HEK293 (cell line): ENCODE results near the gene PDLIM1.
A peak's percentile ranks its signal among the peaks of the same experiment; 100 is the strongest.

Experiments
- CTCF ChIA-PET: fragments of 350-600 bp; formaldehyde crosslinking; extraction: SDS; loops from one replicate; lab custom pipeline; 2021; ENCODE audit warnings: antibody characterized with exemption; lab: Yijun Ruan, JAX
- POLR2A ChIA-PET: fragments of 300-600 bp; formaldehyde crosslinking; extraction: SDS; loops from one replicate; lab custom pipeline; 2020; ENCODE audit warnings: antibody characterized with exemption, inconsistent platforms; lab: Yijun Ruan, JAX
- H3K27ac ChIP-seq: fragments of 200-500 bp; sonication (Bioruptor generic); 2 replicates; pipeline ENCODE4 v1.5.1; 2014; ENCODE audit warnings: low read depth, low read length, control low read depth, inconsistent platforms; ENCODE audit errors: extremely low read depth
- H3K36me3 ChIP-seq, 2 experiments: fragments of 200-500 bp in 1 of 2; sonication (Bioruptor generic) in 1 of 2; 1 replicate in 1 of 2; 2 replicates in 1 of 2; pipeline ENCODE4 v1.5.1; 2014 to 2017; ENCODE audit warnings: inconsistent platforms in 2 of 2, low read length in 2 of 2; ENCODE audit not compliant: control insufficient read depth in 2 of 2, insufficient read depth in 1 of 2
- H3K4me1 ChIP-seq: fragments of 200-500 bp; sonication (Bioruptor generic); 2 replicates; pipeline ENCODE4 v1.5.1; 2014; ENCODE audit warnings: mild to moderate bottlenecking, low read length, inconsistent platforms; ENCODE audit not compliant: control insufficient read depth, insufficient read depth
- H3K4me3 ChIP-seq: 2 replicates; pipeline ENCODE4 v1.5.1; 2011; ENCODE audit warnings: low read depth, mild to moderate bottlenecking, control low read depth, low read length, moderate library complexity
- H3K9me3 ChIP-seq: fragments of 200-500 bp; sonication (Bioruptor generic); 2 replicates; pipeline ENCODE4 v1.5.1; 2014; ENCODE audit warnings: low read depth, low read length, inconsistent platforms; ENCODE audit not compliant: control insufficient read depth, insufficient read depth
- ATF2 ChIP-seq: fragments of 450-650 bp; formaldehyde crosslinking; IDR thresholded peaks from 2 replicates; pipeline ENCODE4 v1.5.1; 2016; ENCODE audit warnings: missing biosample characterization, missing genetic modification characterization, low read depth
- BCL11A ChIP-seq: fragments of 450-650 bp; formaldehyde crosslinking; IDR thresholded peaks from 2 replicates; pipeline ENCODE4 v1.5.1; 2016; ENCODE audit warnings: low read depth, missing biosample characterization, missing genetic modification characterization
- FEZF1 ChIP-seq: fragments of 450-650 bp; formaldehyde crosslinking; IDR thresholded peaks from 2 replicates; pipeline ENCODE4 v1.5.1; 2016; ENCODE audit warnings: missing biosample characterization, missing genetic modification characterization
- KLF16 ChIP-seq: fragments of 450-650 bp; formaldehyde crosslinking; IDR thresholded peaks from 2 replicates; pipeline ENCODE4 v1.5.1; 2017; ENCODE audit warnings: missing biosample characterization, missing genetic modification characterization
- KLF8 ChIP-seq: fragments of 450-650 bp; formaldehyde crosslinking; IDR thresholded peaks from 2 replicates; pipeline ENCODE4 v1.5.1; 2016; ENCODE audit warnings: missing biosample characterization, missing genetic modification characterization
- PRDM6 ChIP-seq: fragments of 450-650 bp; formaldehyde crosslinking; IDR thresholded peaks from 2 replicates; pipeline ENCODE4 v1.5.1; 2017; ENCODE audit warnings: missing biosample characterization, missing genetic modification characterization
- SP2 ChIP-seq: fragments of 450-650 bp; formaldehyde crosslinking; IDR thresholded peaks from 2 replicates; pipeline ENCODE4 v1.5.1; 2016; ENCODE audit warnings: missing biosample characterization, missing genetic modification characterization
- ZBTB44 ChIP-seq: fragments of 450-650 bp; IDR thresholded peaks from 2 replicates; pipeline ENCODE4 v1.5.1; 2018; ENCODE audit warnings: missing biosample characterization, mild to moderate bottlenecking, missing genetic modification characterization
- ZNF148 ChIP-seq: fragments of 450-650 bp; formaldehyde crosslinking; IDR thresholded peaks from 2 replicates; pipeline ENCODE4 v1.5.0; 2017; ENCODE audit warnings: missing biosample characterization, missing genetic modification characterization, borderline replicate concordance
- ZNF211 ChIP-seq: fragments of 450-650 bp; formaldehyde crosslinking; IDR thresholded peaks from 2 replicates; pipeline ENCODE4 v1.5.1; 2016; ENCODE audit warnings: low read depth, missing biosample characterization, missing genetic modification characterization
- ZNF350 ChIP-seq: fragments of 450-650 bp; formaldehyde crosslinking; IDR thresholded peaks from 2 replicates; pipeline ENCODE4 v1.5.0; 2017; ENCODE audit warnings: missing biosample characterization, mild to moderate bottlenecking, missing genetic modification characterization
- ZNF354C ChIP-seq: fragments of 450-650 bp; formaldehyde crosslinking; IDR thresholded peaks from 2 replicates; pipeline ENCODE4 v1.5.1; 2016; ENCODE audit warnings: missing biosample characterization, missing genetic modification characterization, low read depth, borderline replicate concordance
- ZNF362 ChIP-seq: fragments of 450-650 bp; formaldehyde crosslinking; IDR thresholded peaks from 2 replicates; pipeline ENCODE4 v1.5.1; 2016; ENCODE audit warnings: missing biosample characterization, missing genetic modification characterization
- ZNF558 ChIP-seq: fragments of 450-650 bp; formaldehyde crosslinking; IDR thresholded peaks from 2 replicates; pipeline ENCODE4 v1.5.1; 2016; ENCODE audit warnings: missing biosample characterization, missing genetic modification characterization
- ZNF707 ChIP-seq: fragments of 450-650 bp; formaldehyde crosslinking; IDR thresholded peaks from 2 replicates; pipeline ENCODE4 v1.5.1; 2016; ENCODE audit warnings: missing biosample characterization, missing genetic modification characterization
- ZSCAN18 ChIP-seq: fragments of 450-650 bp; formaldehyde crosslinking; IDR thresholded peaks from 2 replicates; pipeline ENCODE4 v1.5.1; 2016; ENCODE audit warnings: missing biosample characterization, missing genetic modification characterization
- TF ChIP-seq, protein P1 (sequence below): fragments of 450-650 bp; formaldehyde crosslinking; conservative IDR thresholded peaks from 2 replicates; pipeline ENCODE4 v1.5.1; 2016; ENCODE audit warnings: low read depth, missing biosample characterization, missing genetic modification characterization
- TF ChIP-seq, protein P2 (sequence below): fragments of 450-650 bp; formaldehyde crosslinking; IDR thresholded peaks from 2 replicates; pipeline ENCODE4 v1.5.1; 2016; ENCODE audit warnings: missing biosample characterization, missing genetic modification characterization
- TF ChIP-seq, protein P3 (sequence below): fragments of 450-650 bp; formaldehyde crosslinking; IDR thresholded peaks from 2 replicates; pipeline ENCODE4 v1.5.1; 2016; ENCODE audit warnings: missing biosample characterization, missing genetic modification characterization

PDLIM1 gene

GRCh38 chr10:95305606-95306317, 15.0 kb upstream of the PDLIM1 start:
- H3K4me1 ChIP-seq: peaks cover 16% of the 10 kb centered on the region
- H3K9me3 ChIP-seq: no peaks in the 10 kb centered on the region
- H3K36me3 ChIP-seq: no peaks in the 10 kb centered on the region
- ChIA-PET POLR2A (interaction anchor here (1.0 kb wide), 1 partner anchor 16 kb away, joined by 3 read pairs; no protein-coding TSS in a partner anchor), CTCF (interaction anchor here (0.6 to 0.7 kb wide), 2 partner anchors 43 to 140 kb away, joined by 3 read pairs; no protein-coding TSS in a partner anchor)
- no peak overlapping the region for H3K27ac ChIP-seq
- no peak overlapping the region for H3K4me3 ChIP-seq
- TF ChIP-seq FEZF1 (tag by site-specific recombination): 0 out of 2 replicates have a peak, but pooled peaks have one; percentile 6
- TF ChIP-seq ZNF148 (tag by site-specific recombination): no peak
- TF ChIP-seq ZNF362 (tag by site-specific recombination): no peak
- no peak for TF ChIP-seq ZNF707
- TF ChIP-seq, protein P1, sequence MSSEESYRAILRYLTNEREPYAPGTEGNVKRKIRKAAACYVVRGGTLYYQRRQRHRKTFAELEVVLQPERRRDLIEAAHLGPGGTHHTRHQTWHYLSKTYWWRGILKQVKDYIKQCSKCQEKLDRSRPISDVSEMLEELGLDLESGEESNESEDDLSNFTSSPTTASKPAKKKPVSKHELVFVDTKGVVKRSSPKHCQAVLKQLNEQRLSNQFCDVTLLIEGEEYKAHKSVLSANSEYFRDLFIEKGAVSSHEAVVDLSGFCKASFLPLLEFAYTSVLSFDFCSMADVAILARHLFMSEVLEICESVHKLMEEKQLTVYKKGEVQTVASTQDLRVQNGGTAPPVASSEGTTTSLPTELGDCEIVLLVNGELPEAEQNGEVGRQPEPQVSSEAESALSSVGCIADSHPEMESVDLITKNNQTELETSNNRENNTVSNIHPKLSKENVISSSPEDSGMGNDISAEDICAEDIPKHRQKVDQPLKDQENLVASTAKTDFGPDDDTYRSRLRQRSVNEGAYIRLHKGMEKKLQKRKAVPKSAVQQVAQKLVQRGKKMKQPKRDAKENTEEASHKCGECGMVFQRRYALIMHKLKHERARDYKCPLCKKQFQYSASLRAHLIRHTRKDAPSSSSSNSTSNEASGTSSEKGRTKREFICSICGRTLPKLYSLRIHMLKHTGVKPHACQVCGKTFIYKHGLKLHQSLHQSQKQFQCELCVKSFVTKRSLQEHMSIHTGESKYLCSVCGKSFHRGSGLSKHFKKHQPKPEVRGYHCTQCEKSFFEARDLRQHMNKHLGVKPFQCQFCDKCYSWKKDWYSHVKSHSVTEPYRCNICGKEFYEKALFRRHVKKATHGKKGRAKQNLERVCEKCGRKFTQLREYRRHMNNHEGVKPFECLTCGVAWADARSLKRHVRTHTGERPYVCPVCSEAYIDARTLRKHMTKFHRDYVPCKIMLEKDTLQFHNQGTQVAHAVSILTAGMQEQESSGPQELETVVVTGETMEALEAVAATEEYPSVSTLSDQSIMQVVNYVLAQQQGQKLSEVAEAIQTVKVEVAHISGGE: no peak
- TF ChIP-seq SP2: no peak
- TF ChIP-seq ZNF558 (tag by site-specific recombination): no peak
- no peak for TF ChIP-seq ZSCAN18 (tag by site-specific recombination)
- TF ChIP-seq ZBTB44 (tag by site-specific recombination): no peak
- no peak for TF ChIP-seq ATF2 (tag by site-specific recombination)
- TF ChIP-seq, protein P2, sequence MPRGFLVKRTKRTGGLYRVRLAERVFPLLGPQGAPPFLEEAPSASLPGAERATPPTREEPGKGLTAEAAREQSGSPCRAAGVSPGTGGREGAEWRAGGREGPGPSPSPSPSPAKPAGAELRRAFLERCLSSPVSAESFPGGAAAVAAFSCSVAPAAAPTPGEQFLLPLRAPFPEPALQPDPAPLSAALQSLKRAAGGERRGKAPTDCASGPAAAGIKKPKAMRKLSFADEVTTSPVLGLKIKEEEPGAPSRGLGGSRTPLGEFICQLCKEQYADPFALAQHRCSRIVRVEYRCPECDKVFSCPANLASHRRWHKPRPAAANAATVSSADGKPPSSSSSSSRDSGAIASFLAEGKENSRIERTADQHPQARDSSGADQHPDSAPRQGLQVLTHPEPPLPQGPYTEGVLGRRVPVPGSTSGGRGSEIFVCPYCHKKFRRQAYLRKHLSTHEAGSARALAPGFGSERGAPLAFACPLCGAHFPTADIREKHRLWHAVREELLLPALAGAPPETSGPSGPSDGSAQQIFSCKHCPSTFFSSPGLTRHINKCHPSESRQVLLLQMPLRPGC (tag by site-specific recombination): no peak
- no peak for TF ChIP-seq KLF8 (tag by site-specific recombination)
- TF ChIP-seq KLF16 (tag by site-specific recombination): no peak
- no peak for TF ChIP-seq ZNF211 (tag by site-specific recombination)
- TF ChIP-seq ZNF350 (tag by site-specific recombination): no peak
- TF ChIP-seq, protein P3, sequence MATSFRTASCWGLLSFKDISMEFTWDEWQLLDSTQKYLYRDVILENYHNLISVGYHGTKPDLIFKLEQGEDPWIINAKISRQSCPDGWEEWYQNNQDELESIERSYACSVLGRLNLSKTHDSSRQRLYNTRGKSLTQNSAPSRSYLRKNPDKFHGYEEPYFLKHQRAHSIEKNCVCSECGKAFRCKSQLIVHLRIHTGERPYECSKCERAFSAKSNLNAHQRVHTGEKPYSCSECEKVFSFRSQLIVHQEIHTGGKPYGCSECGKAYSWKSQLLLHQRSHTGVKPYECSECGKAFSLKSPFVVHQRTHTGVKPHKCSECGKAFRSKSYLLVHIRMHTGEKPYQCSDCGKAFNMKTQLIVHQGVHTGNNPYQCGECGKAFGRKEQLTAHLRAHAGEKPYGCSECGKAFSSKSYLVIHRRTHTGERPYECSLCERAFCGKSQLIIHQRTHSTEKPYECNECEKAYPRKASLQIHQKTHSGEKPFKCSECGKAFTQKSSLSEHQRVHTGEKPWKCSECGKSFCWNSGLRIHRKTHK (tag by site-specific recombination): no peak
- TF ChIP-seq BCL11A (tag by site-specific recombination): no peak
- no peak for TF ChIP-seq ZNF354C (tag by site-specific recombination)
- peak; percentile 43; the same call in 1 of the 2 replicates for TF ChIP-seq PRDM6 (tag by site-specific recombination)
